ENCODE measurements around the gene MRGPRD. TPM values are rescaled to one million over a fixed set of nuclear protein-coding genes. Genes with fewer than 3 reads are reported as not detected.

MRGPRD gene
- total and polyA plus RNA-seq, 10 of the 15 experiments (the other 5 are each of a cell fraction or from before 2014, with no cell fraction given) = not detected

- ATAC-seq = no peak
- 62% methylated on average over 2 of the region's 2 CpGs for WGBS (ENCODE audit: insufficient coverage, insufficient replicate concordance, low lambda C conversion rate, missing lambda C conversion rate)
Measured at GRCh38 chr11:68948496-68948895, 32.3 kb downstream of the MRGPRD start.

More at GRCh38 chr11:68948496-68948895, 32.3 kb downstream of the MRGPRD start:
- in situ Hi-C loops (cut with MboI) (no loop called here), intact Hi-C loops (cut with micrococcal nuclease; ENCODE audit: unreplicated experiment) (loop anchor here (5.0 kb wide), 1 partner anchor 139 kb away; no protein-coding TSS in a partner anchor)
- TF ChIP-seq SIN3A (IDR thresholded peaks at IDR 0.05; ENCODE audit: low read depth, low read length) = no peak
- no peak for TF ChIP-seq USF1 (IDR thresholded peaks at IDR 0.05; ENCODE audit: borderline replicate concordance, extremely low read length, insufficient read depth, low read depth, low read length)
- TF ChIP-seq SMAD1 (IDR thresholded peaks at IDR 0.05; ENCODE audit: low read depth, partially characterized antibody) = no peak
- no peak for TF ChIP-seq MAX (IDR thresholded peaks at IDR 0.05; ENCODE audit: low read depth, low read length)
- no peak for TF ChIP-seq ZNF274 (IDR thresholded peaks at IDR 0.05; ENCODE audit: insufficient read depth, insufficient read length)
- TF ChIP-seq PML (IDR thresholded peaks at IDR 0.05; ENCODE audit: low read length) = no peak
- TF ChIP-seq KAT2A (conservative IDR thresholded peaks at IDR 0.05; ENCODE audit: control insufficient read depth, low read depth, low read length) = no peak
- TF ChIP-seq WRNIP1 (IDR thresholded peaks at IDR 0.05; ENCODE audit: borderline replicate concordance, low read depth, low read length) = no peak
- TF ChIP-seq HDAC2 (IDR thresholded peaks at IDR 0.05) = no peak
- no peak for TF ChIP-seq RELA (IDR thresholded peaks at IDR 0.05; ENCODE audit: borderline replicate concordance, partially characterized antibody)
- TF ChIP-seq SUPT20H (IDR thresholded peaks at IDR 0.05; ENCODE audit: borderline replicate concordance, control insufficient read depth, low read depth, low read length) = no peak
- no peak for TF ChIP-seq EZH2 (IDR thresholded peaks at IDR 0.05; ENCODE audit: borderline replicate concordance, control insufficient read depth, low read depth, low read length)
- Histone ChIP-seq H3K27me3 (replicated peaks in 1 of 2; ENCODE audit: control insufficient read depth in 2 of 2, insufficient read depth in 2 of 2, low read length in 1 of 2) (no peaks in the 10 kb centered on the region), H3K4me1 (ENCODE audit: control insufficient read depth, insufficient read depth, low read length) (no peaks in the 10 kb centered on the region), H2AFZ (ENCODE audit: control insufficient read depth, low read depth, low read length) (no peak overlapping the region), H4K20me1 (ENCODE audit: control insufficient read depth, insufficient read depth) (no peaks in the 10 kb centered on the region), H3K36me3 (ENCODE audit: control insufficient read depth in 2 of 2, insufficient read depth in 2 of 2, low read length in 1 of 2) (no peaks in the 10 kb centered on the region), H3K27ac (ENCODE audit: control insufficient read depth, insufficient read depth) (no peak overlapping the region), H3K4me2 (ENCODE audit: control insufficient read depth, insufficient read depth) (no peak overlapping the region), H3K4me3 (no peak overlapping the region), H3K79me2 (ENCODE audit: control insufficient read depth, insufficient read depth, low read length) (no peaks in the 10 kb centered on the region), H3K9me3 (replicated peaks; ENCODE audit: control insufficient read depth, insufficient read depth, low read length) (no peaks in the 10 kb centered on the region), H3K9ac (ENCODE audit: control insufficient read depth, insufficient read depth, low read length) (no peak overlapping the region)
- DNase-seq (ENCODE audit: low read depth, low spot score) (no peak), FAIRE-seq (no peak)
- RAD21 ChIA-PET (ENCODE audit: unreplicated experiment) = no interaction called here
- CTCF ChIA-PET = no interaction called here
- POLR2A ChIA-PET = no interaction called here
- no TSS peak for BruUV-seq (replicated peaks)
- SMC1A ChIA-PET (ENCODE audit: uncharacterized antibody, unreplicated experiment) = no interaction called here

Measured in GM12878 (cell line).